ENCODE measurements around the gene EOLA1.

Gene EOLA1

DNA sequence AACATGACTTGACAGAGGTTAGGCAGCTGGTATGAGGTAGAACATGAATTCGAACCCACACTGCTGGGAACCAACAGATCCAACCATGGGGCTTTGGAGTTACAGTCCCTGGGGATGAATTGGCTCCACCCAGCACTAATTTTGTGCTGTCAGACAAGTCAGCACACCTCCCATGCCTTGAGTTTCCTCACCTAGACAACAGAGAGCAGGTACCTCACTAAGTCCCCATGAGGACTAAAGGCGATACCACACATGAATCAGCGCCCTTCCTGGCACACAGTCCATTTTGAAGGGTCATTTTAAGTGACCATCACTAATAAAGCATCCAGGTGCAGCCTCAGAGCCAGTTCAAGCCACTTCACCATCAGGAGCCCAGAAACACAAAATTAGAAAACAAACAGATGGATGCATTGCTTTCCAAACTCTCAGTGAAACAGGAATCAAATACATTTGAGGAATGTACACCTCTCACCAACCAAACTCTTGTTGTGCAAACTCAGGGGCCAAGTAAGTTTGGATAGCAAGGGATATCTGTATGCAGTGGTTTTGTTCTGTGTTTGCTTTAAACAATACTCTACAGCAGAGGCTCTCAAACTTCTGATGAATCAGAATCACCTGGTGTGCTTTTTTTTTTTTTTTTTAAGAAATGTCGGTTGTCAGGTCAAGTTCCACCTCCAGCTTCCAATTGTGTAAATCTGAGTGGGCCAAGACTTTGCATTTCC, 45.8 kb upstream of the EOLA1 start:
- Histone ChIP-seq H3K4me3 (ENCODE audit: low read depth in 1 of 2, low read length in 2 of 2) (no peak overlapping the region), H2AFZ (ENCODE audit: low read depth, low read length) (no peak overlapping the region), H3K27me3 (ENCODE audit: insufficient read depth, low read length, poor library complexity) (no peaks in the 10 kb centered on the region), H3K4me1 (ENCODE audit: insufficient read depth, low read length) (no peaks in the 10 kb centered on the region), H3K9ac (ENCODE audit: low read depth, low read length) (no peak overlapping the region), H3K4me2 (ENCODE audit: insufficient read depth, low read length) (no peak overlapping the region), H3K36me3 (ENCODE audit: insufficient read depth, low read length) (peaks cover 84% of the 10 kb centered on the region), H3K27ac (ENCODE audit: low read length) (no peak overlapping the region), H3K9me3 (ENCODE audit: insufficient read depth, low read length, severe bottlenecking) (no peaks in the 10 kb centered on the region), H3K79me2 (ENCODE audit: insufficient read depth, low read length) (no peaks in the 10 kb centered on the region), H4K20me1 (ENCODE audit: insufficient read depth, low read length) (no peaks in the 10 kb centered on the region)
- TF ChIP-seq EZH2 (IDR thresholded peaks at IDR 0.05; ENCODE audit: borderline replicate concordance, low read depth, low read length, severe bottlenecking), result no peak
- TF ChIP-seq, protein P1, sequence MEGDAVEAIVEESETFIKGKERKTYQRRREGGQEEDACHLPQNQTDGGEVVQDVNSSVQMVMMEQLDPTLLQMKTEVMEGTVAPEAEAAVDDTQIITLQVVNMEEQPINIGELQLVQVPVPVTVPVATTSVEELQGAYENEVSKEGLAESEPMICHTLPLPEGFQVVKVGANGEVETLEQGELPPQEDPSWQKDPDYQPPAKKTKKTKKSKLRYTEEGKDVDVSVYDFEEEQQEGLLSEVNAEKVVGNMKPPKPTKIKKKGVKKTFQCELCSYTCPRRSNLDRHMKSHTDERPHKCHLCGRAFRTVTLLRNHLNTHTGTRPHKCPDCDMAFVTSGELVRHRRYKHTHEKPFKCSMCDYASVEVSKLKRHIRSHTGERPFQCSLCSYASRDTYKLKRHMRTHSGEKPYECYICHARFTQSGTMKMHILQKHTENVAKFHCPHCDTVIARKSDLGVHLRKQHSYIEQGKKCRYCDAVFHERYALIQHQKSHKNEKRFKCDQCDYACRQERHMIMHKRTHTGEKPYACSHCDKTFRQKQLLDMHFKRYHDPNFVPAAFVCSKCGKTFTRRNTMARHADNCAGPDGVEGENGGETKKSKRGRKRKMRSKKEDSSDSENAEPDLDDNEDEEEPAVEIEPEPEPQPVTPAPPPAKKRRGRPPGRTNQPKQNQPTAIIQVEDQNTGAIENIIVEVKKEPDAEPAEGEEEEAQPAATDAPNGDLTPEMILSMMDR (IDR thresholded peaks at IDR 0.05; ENCODE audit: borderline replicate concordance, extremely low read depth, low read length, poor library complexity, severe bottlenecking), result no peak
- no peak for ATAC-seq (ENCODE audit: insufficient read depth, low read depth)
- DNase-seq, result no peak

DNA sequence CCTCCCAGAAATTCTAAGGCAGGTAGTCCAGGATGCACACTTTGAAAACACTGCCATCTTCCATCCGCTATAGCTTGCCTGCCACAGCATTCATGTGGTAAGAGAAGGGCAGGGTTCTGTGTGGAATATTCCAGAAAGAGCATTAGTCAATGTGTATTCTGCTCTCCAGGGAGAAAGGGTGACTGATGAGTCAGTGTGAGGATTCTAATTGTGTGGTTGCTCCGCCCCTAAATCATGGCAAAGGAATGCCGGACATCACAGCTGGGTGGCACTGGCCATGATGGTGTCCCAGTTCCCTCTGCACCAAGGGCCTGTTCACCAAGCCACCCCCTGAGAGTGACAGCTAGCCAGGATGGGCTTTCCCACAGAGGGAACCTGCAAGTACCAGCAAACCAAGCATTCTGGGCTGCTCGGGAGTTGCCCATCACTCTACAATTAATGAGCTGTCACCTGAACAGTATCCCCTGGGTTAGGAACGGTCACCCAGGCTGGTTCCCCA, 45.2 kb upstream of the EOLA1 start:
- TF ChIP-seq, protein P1 (IDR thresholded peaks at IDR 0.05; ENCODE audit: borderline replicate concordance, extremely low read depth, low read length, poor library complexity, severe bottlenecking), result no peak
- TF ChIP-seq EZH2 (IDR thresholded peaks at IDR 0.05; ENCODE audit: borderline replicate concordance, low read depth, low read length, severe bottlenecking), result no peak
- H2AFZ ChIP-seq (ENCODE audit: low read depth, low read length), result no peak overlapping the region
- no peak for ATAC-seq (ENCODE audit: insufficient read depth, low read depth)
- H3K36me3 ChIP-seq (ENCODE audit: insufficient read depth, low read length), result peaks cover 82% of the 10 kb centered on the region
- no peak for DNase-seq
- H3K79me2 ChIP-seq (ENCODE audit: insufficient read depth, low read length), result no peaks in the 10 kb centered on the region
- no peak overlapping the region for H3K4me3 ChIP-seq (ENCODE audit: low read depth in 1 of 2, low read length in 2 of 2)
- H3K4me1 ChIP-seq (ENCODE audit: insufficient read depth, low read length), result no peaks in the 10 kb centered on the region
- H3K27me3 ChIP-seq (ENCODE audit: insufficient read depth, low read length, poor library complexity), result no peaks in the 10 kb centered on the region
- no peaks in the 10 kb centered on the region for H3K9me3 ChIP-seq (ENCODE audit: insufficient read depth, low read length, severe bottlenecking)
- no peak overlapping the region for H3K4me2 ChIP-seq (ENCODE audit: insufficient read depth, low read length)
- no peaks in the 10 kb centered on the region for H4K20me1 ChIP-seq (ENCODE audit: insufficient read depth, low read length)
- H3K9ac ChIP-seq (ENCODE audit: low read depth, low read length), result no peak overlapping the region
- H3K27ac ChIP-seq (ENCODE audit: low read length), result no peak overlapping the region

DNA sequence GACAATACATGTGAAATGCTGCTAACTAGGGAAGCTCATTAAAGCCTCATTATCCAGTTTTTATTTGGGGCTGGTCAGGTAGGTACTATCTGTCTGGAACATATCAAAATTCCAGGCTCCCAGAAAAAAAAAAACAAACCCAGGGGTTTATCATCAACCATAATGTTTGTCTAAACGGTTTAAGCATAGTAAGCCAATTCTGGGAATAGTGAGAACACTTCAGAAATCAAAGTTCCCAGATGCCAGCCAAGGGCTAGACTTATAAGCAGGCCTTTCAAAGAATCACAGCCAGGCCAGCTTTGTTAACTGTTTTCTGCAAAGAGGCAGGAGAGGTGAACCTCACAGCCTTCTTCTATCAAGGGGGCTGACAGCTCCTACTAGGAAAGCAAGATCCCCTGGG, 43.8 kb upstream of the EOLA1 start:
- no peaks in the 10 kb centered on the region for H3K79me2 ChIP-seq (ENCODE audit: insufficient read depth, low read length)
- H3K27ac ChIP-seq (ENCODE audit: low read length), result no peak overlapping the region
- H4K20me1 ChIP-seq (ENCODE audit: insufficient read depth, low read length), result no peaks in the 10 kb centered on the region
- H3K4me2 ChIP-seq (ENCODE audit: insufficient read depth, low read length), result no peak overlapping the region
- H3K9me3 ChIP-seq (ENCODE audit: insufficient read depth, low read length, severe bottlenecking), result no peaks in the 10 kb centered on the region
- H3K9ac ChIP-seq (ENCODE audit: low read depth, low read length), result no peak overlapping the region
- no peaks in the 10 kb centered on the region for H3K27me3 ChIP-seq (ENCODE audit: insufficient read depth, low read length, poor library complexity)
- H3K4me3 ChIP-seq (ENCODE audit: low read depth in 1 of 2, low read length in 2 of 2), result no peak overlapping the region
- H3K36me3 ChIP-seq (ENCODE audit: insufficient read depth, low read length), result peaks cover 86% of the 10 kb centered on the region
- no peak overlapping the region for H2AFZ ChIP-seq (ENCODE audit: low read depth, low read length)
- peaks cover 3% of the 10 kb centered on the region; the same call in 1 of the 2 replicates for H3K4me1 ChIP-seq (ENCODE audit: insufficient read depth, low read length)
- ATAC-seq (ENCODE audit: insufficient read depth, low read depth) (no peak), DNase-seq (no peak)
- TF ChIP-seq EZH2 (IDR thresholded peaks at IDR 0.05; ENCODE audit: borderline replicate concordance, low read depth, low read length, severe bottlenecking), result no peak
- TF ChIP-seq, protein P1 (IDR thresholded peaks at IDR 0.05; ENCODE audit: borderline replicate concordance, extremely low read depth, low read length, poor library complexity, severe bottlenecking), result no peak
